HUES64 (cell line): Measurements from ENCODE around the gene LSM5. TPM values are rescaled to one million over a fixed set of nuclear protein-coding genes. Genes with fewer than 3 reads are reported as not detected.

Experiments used
- H3K27ac ChIP-seq: 2 replicates; pipeline ENCODE4 v1.7.0; 2013; ENCODE audit warnings: low read depth, low read length, inconsistent platforms
- H3K27me3 ChIP-seq: 2 replicates; pipeline ENCODE4 v1.6.1; 2013; ENCODE audit warnings: mild to moderate bottlenecking, low read length; ENCODE audit not compliant: insufficient read depth
- H3K36me3 ChIP-seq: 2 replicates; pipeline ENCODE4 v1.6.1; 2013; ENCODE audit warnings: mild to moderate bottlenecking, low read length; ENCODE audit not compliant: insufficient read depth
- H3K4me1 ChIP-seq: 2 replicates; pipeline ENCODE4 v1.6.1; 2013; ENCODE audit warnings: mild to moderate bottlenecking, low read length, moderate library complexity; ENCODE audit not compliant: insufficient read depth
- H3K4me3 ChIP-seq: 2 replicates; pipeline ENCODE4 v1.5.1; 2013; ENCODE audit warnings: mild to moderate bottlenecking, low read length, moderate library complexity
- H3K9ac ChIP-seq: 2 replicates; pipeline ENCODE4 v1.6.1; 2013; ENCODE audit warnings: mild to moderate bottlenecking, low read depth, low read length
- H3K9me3 ChIP-seq: 2 replicates; pipeline ENCODE4 v1.6.1; 2013; ENCODE audit warnings: low read depth, low read length; ENCODE audit not compliant: insufficient read depth
- WGBS: fragments of 150-250, 120-280 bp; methylation state at CpG from one replicate; pipeline ENCODE4 v1.1.7; 2013; ENCODE audit warnings: missing lambda C conversion rate; 5-methylcytosine and 5-hydroxymethylcytosine counted together
- polyA plus RNA-seq, 2 experiments: library from polyadenylated mRNA; stranded (reverse); fragments of 50-300 nt; gene quantifications; one replicate each; pipeline ENCODE4 v1.2.3, GENCODE V29; 2013

Gene LSM5
- polyA plus RNA-seq (2013, experiment 1 of 2) = 116 TPM
- 127 TPM for polyA plus RNA-seq (2013, experiment 2 of 2)

- peaks cover 29% of the 10 kb centered on the region for H3K36me3 ChIP-seq
- WGBS = 2% methylated on average over 37 of the region's 38 CpGs
- peak within 1 kb of the TSS; percentile 89 for H3K27ac ChIP-seq
- H3K9ac ChIP-seq = peak within 1 kb of the TSS; percentile 92
- no peaks in the 10 kb centered on the region for H3K9me3 ChIP-seq
- no peaks in the 10 kb centered on the region for H3K27me3 ChIP-seq
- H3K4me3 ChIP-seq = peak within 1 kb of the TSS; percentile 93
- peaks cover 9% of the 10 kb centered on the region; the same call in 1 of the 2 replicates for H3K4me1 ChIP-seq
These were observed at the start of gene LSM5 for GRCh38 chr7:32490127-32490796. Gene LSM5, minus strand, starts transcription at chr7:32490380. Its CDS starts 15 bp downstream, at chr7:32490365.

GRCh38 chr7:32539366-32539765 is 49.2 kb upstream of the LSM5 start:
- Histone ChIP-seq H3K4me3 (no peak overlapping the region), H3K4me1 (0 out of 2 replicates have a peak, but pooled peaks cover 6% of the 10 kb centered on the region), H3K9me3 (no peaks in the 10 kb centered on the region), H3K36me3 (peaks cover 14% of the 10 kb centered on the region), H3K9ac (no peak overlapping the region), H3K27me3 (no peaks in the 10 kb centered on the region), H3K27ac (no peak overlapping the region)
- WGBS = 93% methylated on average over 2 of the region's 2 CpGs

GRCh38 chr7:32537760-32538159 is 47.6 kb upstream of the LSM5 start:
- Histone ChIP-seq H3K36me3 (no peaks in the 10 kb centered on the region), H3K4me3 (no peak overlapping the region)
- WGBS = 91% methylated on average over 4 of the region's 4 CpGs

GRCh38 chr7:32536585-32536984 is 46.4 kb upstream of the LSM5 start:
- WGBS = 50% methylated on average over 1 of the region's 1 CpG
- H3K9ac ChIP-seq = no peak overlapping the region
- H3K36me3 ChIP-seq = 0 out of 2 replicates have a peak, but pooled peaks cover 6% of the 10 kb centered on the region
- peaks cover 6% of the 10 kb centered on the region; the same call in 1 of the 2 replicates for H3K4me1 ChIP-seq
- H3K27ac ChIP-seq = no peak overlapping the region
- H3K27me3 ChIP-seq = no peaks in the 10 kb centered on the region
- no peaks in the 10 kb centered on the region for H3K9me3 ChIP-seq
- H3K4me3 ChIP-seq = no peak overlapping the region

More at GRCh38 chr7:32537760-32538159, 47.6 kb upstream of the LSM5 start:
- H3K27me3 ChIP-seq = no peaks in the 10 kb centered on the region
- H3K27ac ChIP-seq = no peak overlapping the region
- H3K9me3 ChIP-seq = no peaks in the 10 kb centered on the region
- H3K9ac ChIP-seq = no peak overlapping the region
- H3K4me1 ChIP-seq = peaks cover 6% of the 10 kb centered on the region; the same call in 1 of the 2 replicates

- peaks cover 6% of the 10 kb centered on the region; the same call in 1 of the 2 replicates for H3K4me1 ChIP-seq
- H3K27me3 ChIP-seq = no peaks in the 10 kb centered on the region
- no peak overlapping the region for H3K4me3 ChIP-seq
- no peaks in the 10 kb centered on the region for H3K9me3 ChIP-seq
- 0 out of 2 replicates have a peak, but pooled peaks cover 6% of the 10 kb centered on the region for H3K36me3 ChIP-seq
- WGBS = 94% methylated on average over 2 of the region's 2 CpGs
- H3K9ac ChIP-seq = no peak overlapping the region
- no peak overlapping the region for H3K27ac ChIP-seq
These were observed 45.8 kb upstream of the LSM5 start for GRCh38 chr7:32536016-32536415.

GRCh38 chr7:32535162-32535702 is 45.1 kb upstream of the LSM5 start:
- Histone ChIP-seq H3K36me3 (0 out of 2 replicates have a peak, but pooled peaks cover 6% of the 10 kb centered on the region), H3K4me3 (no peak overlapping the region)

GRCh38 chr7:32533276-32534029 is 43.3 kb upstream of the LSM5 start:
- no peak overlapping the region for H3K9ac ChIP-seq
- H3K4me1 ChIP-seq = peaks cover 6% of the 10 kb centered on the region; the same call in 1 of the 2 replicates
- H3K4me3 ChIP-seq = no peak overlapping the region
- H3K36me3 ChIP-seq = 0 out of 2 replicates have a peak, but pooled peaks cover 6% of the 10 kb centered on the region
- no peaks in the 10 kb centered on the region for H3K27me3 ChIP-seq
- no peaks in the 10 kb centered on the region for H3K9me3 ChIP-seq
- no peak overlapping the region for H3K27ac ChIP-seq
- 93% methylated on average over 7 of the region's 8 CpGs for WGBS

More at GRCh38 chr7:32535162-32535702, 45.1 kb upstream of the LSM5 start:
- Histone ChIP-seq H3K27ac (no peak overlapping the region), H3K4me1 (peaks cover 6% of the 10 kb centered on the region; the same call in 1 of the 2 replicates), H3K9ac (no peak overlapping the region), H3K9me3 (no peaks in the 10 kb centered on the region), H3K27me3 (no peaks in the 10 kb centered on the region)
- WGBS = 88% methylated on average over 4 of the region's 4 CpGs

- no peak overlapping the region for H3K4me3 ChIP-seq
- no peak overlapping the region for H3K27ac ChIP-seq
- H3K9me3 ChIP-seq = no peaks in the 10 kb centered on the region
- H3K9ac ChIP-seq = no peak overlapping the region
- no peaks in the 10 kb centered on the region for H3K27me3 ChIP-seq
- peaks cover 12% of the 10 kb centered on the region for H3K4me1 ChIP-seq
- 94% methylated on average over 5 of the region's 5 CpGs for WGBS
- 0 out of 2 replicates have a peak, but pooled peaks cover 6% of the 10 kb centered on the region for H3K36me3 ChIP-seq
These were observed 42.5 kb upstream of the LSM5 start for GRCh38 chr7:32532716-32533115.

- Histone ChIP-seq H3K4me3 (no peak overlapping the region), H3K36me3 (0 out of 2 replicates have a peak, but pooled peaks cover 6% of the 10 kb centered on the region), H3K27me3 (no peaks in the 10 kb centered on the region), H3K4me1 (peaks cover 18% of the 10 kb centered on the region), H3K9me3 (no peaks in the 10 kb centered on the region), H3K9ac (no peak overlapping the region), H3K27ac (no peak overlapping the region)
- 94% methylated on average over 3 of the region's 3 CpGs for WGBS
These were observed 41.9 kb upstream of the LSM5 start for GRCh38 chr7:32532086-32532485.

- Histone ChIP-seq H3K27ac (no peak overlapping the region), H3K27me3 (no peaks in the 10 kb centered on the region), H3K4me3 (no peak overlapping the region), H3K4me1 (peaks cover 19% of the 10 kb centered on the region), H3K9me3 (no peaks in the 10 kb centered on the region), H3K36me3 (0 out of 2 replicates have a peak, but pooled peaks cover 6% of the 10 kb centered on the region), H3K9ac (no peak overlapping the region)
- 95% methylated on average over 13 of the region's 13 CpGs for WGBS
These were observed 41.2 kb upstream of the LSM5 start for GRCh38 chr7:32531402-32531801.

GRCh38 chr7:32525839-32526238 is 35.7 kb upstream of the LSM5 start:
- H3K4me3 ChIP-seq = no peak overlapping the region
- H3K4me1 ChIP-seq = peaks cover 40% of the 10 kb centered on the region
- WGBS = 84% methylated on average over 4 of the region's 4 CpGs
- H3K27ac ChIP-seq = no peak overlapping the region
- H3K9ac ChIP-seq = no peak overlapping the region
- H3K9me3 ChIP-seq = peaks cover 19% of the 10 kb centered on the region
- no peaks in the 10 kb centered on the region for H3K27me3 ChIP-seq
- peaks cover 14% of the 10 kb centered on the region for H3K36me3 ChIP-seq
